Transverse colon (tissue), 4 donors: Measurements from ENCODE around the gene CDYL.

Source experiments
- CTCF ChIP-seq, 5 experiments: fragments of 200-600 bp in 3 of 5; fragments of 450-650 bp in 2 of 5; sonication (generic) in 3 of 5; IDR thresholded peaks; 1 replicate in 2 of 5; 2 replicates in 3 of 5; pipeline ENCODE4 v1.5.1; 2016 to 2017; ENCODE audit warnings: antibody characterized with exemption in 5 of 5, inconsistent platforms in 3 of 5, mild to moderate bottlenecking in 2 of 5, moderate library complexity in 1 of 5
- EP300 ChIP-seq: sonication (generic); formaldehyde crosslinking; IDR thresholded peaks from one replicate; pipeline ENCODE4 v1.6.1; 2017; ENCODE audit warnings: antibody characterized with exemption, low read depth
- POLR2A ChIP-seq: fragments of 450-650 bp; IDR thresholded peaks from one replicate; pipeline ENCODE4 v1.6.1; 2016; ENCODE audit warnings: antibody characterized with exemption, mild to moderate bottlenecking, moderate library complexity
- POLR2AphosphoS5 ChIP-seq, 3 donors: sonication (generic); formaldehyde crosslinking; IDR thresholded peaks; one replicate each; pipeline ENCODE4 v1.6.1; 2016; ENCODE audit warnings: antibody characterized with exemption in 3 of 3

GRCh38 chr6:4751823-4752464 lies 24.3 kb upstream of the CDYL start:
- TF ChIP-seq POLR2A (no peak), CTCF (IDR thresholded peaks at IDR 0.05) (no peak), POLR2AphosphoS5 (IDR thresholded peaks at IDR 0.05) (no peak), EP300 (no peak)
